Small intestine (tissue), 7 donors: ENCODE data around the gene ITGB5. TPM values are rescaled to one million over a fixed set of nuclear protein-coding genes. Genes with fewer than 3 reads are reported as not detected.

ENCODE experiments used
- DNase-seq, 2 donors: peaks; one replicate each; pipeline versions ENCODE4 v3.0.0 to v3.0.0-alpha.2; 2013
- FAIRE-seq: peaks from 2 replicates; lab custom pipeline; 2012; peaks lifted over from hg19 to GRCh38; lab: Jason Lieb, UNC
- H3K27ac ChIP-seq, 3 donors: one replicate each; pipeline ENCODE4 v1.5.1; 2013; ENCODE audit warnings: low read length in 2 of 3, mild to moderate bottlenecking in 2 of 3, control low read depth in 1 of 3, inconsistent platforms in 1 of 3, low read depth in 1 of 3, moderate library complexity in 1 of 3
- H3K27me3 ChIP-seq, 3 donors: one replicate each; pipeline ENCODE4 v1.6.1; 2013; ENCODE audit warnings: low read length in 3 of 3, inconsistent platforms in 1 of 3; ENCODE audit not compliant: control insufficient read depth in 3 of 3, insufficient read depth in 3 of 3
- H3K36me3 ChIP-seq, 3 donors: one replicate each; pipeline ENCODE4 v1.6.1; 2013; ENCODE audit warnings: low read length in 3 of 3, inconsistent platforms in 1 of 3, low read depth in 1 of 3, mild to moderate bottlenecking in 1 of 3, moderate library complexity in 1 of 3; ENCODE audit not compliant: control insufficient read depth in 3 of 3, insufficient read depth in 2 of 3
- H3K4me1 ChIP-seq, 3 donors: one replicate each; pipeline ENCODE4 v1.6.1; 2013; ENCODE audit warnings: low read length in 2 of 3, inconsistent platforms in 1 of 3, low read depth in 1 of 3, mild to moderate bottlenecking in 1 of 3, moderate library complexity in 1 of 3; ENCODE audit not compliant: control insufficient read depth in 3 of 3, insufficient read depth in 2 of 3
- H3K4me3 ChIP-seq, 3 donors: one replicate each; pipeline ENCODE4 v1.5.1; 2013; ENCODE audit warnings: low read length in 3 of 3, control low read depth in 1 of 3, inconsistent platforms in 1 of 3, low read depth in 1 of 3, mild to moderate bottlenecking in 1 of 3, moderate library complexity in 1 of 3
- H3K9me3 ChIP-seq, 2 donors: one replicate each; pipeline ENCODE4 v1.6.1; 2013; ENCODE audit warnings: low read depth in 1 of 2, low read length in 1 of 2; ENCODE audit not compliant: control insufficient read depth in 2 of 2, insufficient read depth in 1 of 2
- WGBS, 3 donors: extraction: QIAGEN DNeasy Blood & Tissue Kit; methylation state at CpG; one replicate each; pipeline ENCODE4 v1.1.7; 2013; 5-methylcytosine and 5-hydroxymethylcytosine counted together
- polyA plus RNA-seq, 4 donors: library from polyadenylated mRNA; stranded (reverse) in 3 of 4; unstranded in 1 of 4; fragments of 200-250 nt in 3 of 4; fragments of 120-200 nt in 1 of 4; gene quantifications; one replicate each; pipeline versions ENCODE4 v1.2.1 to v1.2.3, GENCODE V29; 2013
- donor health status: healthy with polysubstance abuse.
- donor health status: control.
- donor health status: control.
- donor health status: Bipolar disorder and iron deficiency.
- donor health status: healthy.

The ITGB5 gene
- polyA plus RNA-seq, 4 donors = 9.4 to 74.3 (median 21.9) TPM

DNA sequence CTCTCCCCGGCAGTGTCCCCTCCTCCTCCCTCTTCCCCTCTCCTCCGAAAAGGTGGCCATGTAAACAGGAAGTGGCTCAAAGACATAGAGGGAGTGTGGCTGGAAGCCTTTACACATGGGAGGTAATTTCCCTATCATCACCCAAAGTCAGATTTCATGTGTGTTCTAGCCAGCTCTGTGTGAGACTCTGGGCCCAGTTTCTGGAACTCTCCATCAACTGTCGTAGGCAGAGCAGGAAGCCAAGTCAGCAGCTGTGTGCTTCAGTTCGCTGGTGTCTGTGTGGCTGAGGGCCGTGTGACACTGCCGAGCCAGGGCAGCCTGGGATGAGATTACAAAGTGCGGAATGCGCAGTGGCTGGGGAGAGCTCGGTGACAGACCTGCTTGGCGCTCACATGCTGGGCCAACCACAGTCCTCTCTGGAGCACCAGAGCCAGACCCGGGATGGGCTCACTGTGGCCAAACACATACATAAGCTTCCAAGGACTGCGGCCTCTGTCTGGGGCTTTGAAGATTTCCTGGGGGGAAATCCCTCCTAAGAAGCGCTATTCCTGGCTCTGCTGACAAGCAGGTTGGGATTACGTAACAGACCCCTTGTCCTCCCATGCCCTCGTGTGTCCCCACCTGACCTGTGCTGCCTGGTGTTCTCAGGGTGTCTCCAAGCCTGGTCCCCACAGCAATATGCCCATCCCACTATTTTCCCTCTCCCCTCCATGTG lies 106.2 kb downstream of the ITGB5 start:
- no peak overlapping the region for H3K4me3 ChIP-seq
- peaks cover 0 to 21% (median 6%) of the 10 kb centered on the region in 3 donors for H3K4me1 ChIP-seq
- DNase-seq = peak in 1 of 2 donors; percentile 43
- peaks cover 0 to 72% (median 0%) of the 10 kb centered on the region in 3 donors for H3K36me3 ChIP-seq
- H3K9me3 ChIP-seq = no peaks in the 10 kb centered on the region
- WGBS, 3 donors = 41 to 83% (median 69%) methylated on average over 15 of the region's 15 CpGs
- FAIRE-seq = no peak
- no peaks in the 10 kb centered on the region for H3K27me3 ChIP-seq
- H3K27ac ChIP-seq = peak overlapping the region in 2 of 3 donors; percentile 69 to 92

DNA sequence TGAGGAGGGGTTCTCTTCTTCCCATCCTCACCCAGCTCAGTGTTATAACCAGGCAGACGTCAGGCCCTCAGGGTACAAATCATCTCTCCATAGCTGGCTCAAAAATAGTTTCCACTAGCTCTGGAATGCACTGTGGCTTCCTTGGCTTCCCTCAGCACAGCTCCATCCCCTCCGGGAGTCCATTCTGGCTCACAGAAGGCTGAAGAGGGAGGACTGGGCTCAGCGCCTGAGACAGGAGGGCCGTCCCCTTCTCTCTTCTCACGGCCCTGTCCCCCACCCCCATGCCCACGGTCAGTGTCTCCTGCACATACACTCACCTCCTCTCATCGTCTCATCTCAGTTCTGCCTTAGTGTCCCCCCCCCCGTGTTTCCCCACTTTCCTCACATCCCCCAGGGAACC lies 106.8 kb downstream of the ITGB5 start:
- Histone ChIP-seq H3K27me3 (no peaks in the 10 kb centered on the region), H3K9me3 (no peaks in the 10 kb centered on the region), H3K27ac (peak overlapping the region in 2 of 3 donors; percentile 69 to 92), H3K36me3 (peaks cover 0 to 75% (median 0%) of the 10 kb centered on the region in 3 donors), H3K4me1 (peaks cover 0 to 18% (median 5%) of the 10 kb centered on the region in 3 donors), H3K4me3 (no peak overlapping the region)
- 42 to 82% (median 80%) methylated on average over 8 of the region's 8 CpGs for WGBS, 3 donors
- DNase-seq (peak in 1 of 2 donors; percentile 33), FAIRE-seq (no peak)

DNA sequence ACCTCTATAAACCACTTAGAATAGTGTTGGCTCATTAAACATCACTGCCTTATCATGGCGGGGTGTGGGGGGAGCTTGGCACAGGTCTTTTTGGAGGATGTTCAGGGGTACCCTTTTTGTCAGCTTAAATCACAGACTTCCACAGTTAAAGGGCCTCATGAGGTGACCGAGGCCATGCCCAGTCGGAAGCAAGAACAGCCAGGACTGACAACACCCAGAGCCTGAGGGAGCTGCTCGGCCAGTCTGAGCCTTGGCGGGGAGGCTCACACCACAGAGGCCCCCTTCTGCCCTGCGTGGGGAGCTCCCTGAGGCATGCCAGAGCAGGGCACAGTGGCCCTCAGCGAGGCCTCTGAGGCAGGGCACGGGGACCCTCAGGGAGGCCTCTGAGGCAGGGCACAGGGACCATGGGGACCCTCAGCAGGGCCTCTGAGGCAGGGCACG lies 107.4 kb downstream of the ITGB5 start:
- no peaks in the 10 kb centered on the region for H3K27me3 ChIP-seq
- no peak overlapping the region for H3K4me3 ChIP-seq
- peaks cover 0 to 74% (median 0%) of the 10 kb centered on the region in 3 donors for H3K36me3 ChIP-seq
- DNase-seq (no peak), FAIRE-seq (no peak)
- 79 to 93% (median 85%) methylated on average over 9 of the region's 9 CpGs for WGBS, 3 donors
- H3K4me1 ChIP-seq = peaks cover 0 to 18% (median 5%) of the 10 kb centered on the region in 3 donors
- no peaks in the 10 kb centered on the region for H3K9me3 ChIP-seq
- H3K27ac ChIP-seq = peak overlapping the region; percentile 9 to 92 (median 69)

DNA sequence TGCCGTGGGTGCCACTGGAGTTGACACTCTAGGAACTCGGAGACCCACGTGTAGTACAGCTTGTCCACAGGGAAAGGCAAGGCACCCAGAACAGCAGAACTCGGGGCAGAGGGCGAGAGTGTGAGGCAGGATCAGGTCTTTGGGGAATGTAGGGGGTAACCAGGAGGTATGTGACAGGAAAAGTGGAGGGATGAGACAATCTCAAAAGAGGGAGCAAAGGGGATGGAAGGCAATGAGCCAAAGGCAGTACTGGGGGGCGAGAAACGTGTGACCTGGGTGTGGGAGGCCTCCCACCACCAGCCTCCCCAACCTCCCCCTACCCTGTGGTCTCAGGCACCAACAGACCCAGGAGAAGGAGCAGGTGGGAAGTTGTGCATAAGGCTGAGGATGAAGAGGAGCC lies 108.0 kb downstream of the ITGB5 start:
- WGBS, 3 donors = 84 to 92% (median 88%) methylated on average over 7 of the region's 7 CpGs
- H3K4me3 ChIP-seq = no peak overlapping the region
- no peaks in the 10 kb centered on the region for H3K9me3 ChIP-seq
- FAIRE-seq (no peak), DNase-seq (no peak)
- H3K27ac ChIP-seq = peak overlapping the region in 1 of 3 donors; percentile 92
- H3K27me3 ChIP-seq = no peaks in the 10 kb centered on the region
- peaks cover 0 to 18% (median 5%) of the 10 kb centered on the region in 3 donors for H3K4me1 ChIP-seq
- peaks cover 0 to 77% (median 0%) of the 10 kb centered on the region in 3 donors for H3K36me3 ChIP-seq

GRCh38 chr3:124777762-124778470 lies 109.2 kb downstream of the ITGB5 start:
- H3K27me3 ChIP-seq = no peaks in the 10 kb centered on the region
- no peaks in the 10 kb centered on the region for H3K9me3 ChIP-seq
- no peak overlapping the region for H3K4me3 ChIP-seq
- DNase-seq (no peak), FAIRE-seq (no peak)
- H3K27ac ChIP-seq = no peak overlapping the region
- 77 to 84% (median 81%) methylated on average over 5 of the region's 5 CpGs for WGBS, 3 donors
- H3K4me1 ChIP-seq = peaks cover 0 to 18% (median 5%) of the 10 kb centered on the region in 3 donors
- H3K36me3 ChIP-seq = peaks cover 0 to 82% (median 0%) of the 10 kb centered on the region in 3 donors

GRCh38 chr3:124776856-124777255 lies 110.3 kb downstream of the ITGB5 start:
- no peak overlapping the region for H3K4me3 ChIP-seq
- no peak for DNase-seq
- H3K27me3 ChIP-seq = no peaks in the 10 kb centered on the region
- WGBS, 3 donors = 85 to 94% (median 91%) methylated on average over 5 of the region's 5 CpGs
- no peak for FAIRE-seq
- no peak overlapping the region for H3K27ac ChIP-seq
- H3K36me3 ChIP-seq = peaks cover 0 to 84% (median 0%) of the 10 kb centered on the region in 3 donors
- peaks cover 0 to 17% (median 5%) of the 10 kb centered on the region in 3 donors for H3K4me1 ChIP-seq
- H3K9me3 ChIP-seq = no peaks in the 10 kb centered on the region

DNA sequence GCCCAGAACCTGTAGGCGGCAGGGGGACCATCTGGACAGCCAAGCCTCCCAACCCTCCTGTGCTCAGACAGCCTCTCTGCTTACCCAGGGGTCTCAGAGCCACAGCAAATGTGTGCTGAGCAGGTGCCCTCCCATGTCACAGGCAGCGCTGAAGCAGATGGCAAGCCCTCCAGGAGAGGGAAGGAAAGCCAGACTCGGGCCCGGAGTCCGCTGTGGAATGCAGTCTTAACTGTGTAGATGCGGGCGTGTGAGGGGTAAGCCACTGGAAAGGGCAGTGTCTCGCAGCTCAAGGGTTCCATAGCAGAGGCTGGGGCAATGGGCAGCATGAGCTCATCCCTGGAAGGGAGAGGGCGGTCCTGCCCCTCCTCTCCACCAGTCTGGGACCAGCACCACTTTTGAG lies 111.3 kb downstream of the ITGB5 start:
- Histone ChIP-seq H3K9me3 (no peaks in the 10 kb centered on the region), H3K4me3 (no peak overlapping the region), H3K4me1 (peaks cover 0 to 8% (median under 1%) of the 10 kb centered on the region in 3 donors), H3K27ac (no peak overlapping the region), H3K36me3 (peaks cover 0 to 79% (median 0%) of the 10 kb centered on the region in 3 donors), H3K27me3 (no peaks in the 10 kb centered on the region)
- WGBS, 3 donors = 90 to 94% (median 91%) methylated on average over 8 to 9 of the region's 9 CpGs
- DNase-seq (no peak), FAIRE-seq (no peak)

- Histone ChIP-seq H3K9me3 (no peaks in the 10 kb centered on the region), H3K27ac (no peak overlapping the region), H3K4me3 (no peak overlapping the region), H3K27me3 (no peaks in the 10 kb centered on the region), H3K4me1 (peaks cover 0 to 5% (median 0%) of the 10 kb centered on the region in 3 donors), H3K36me3 (peaks cover 0 to 76% (median 0%) of the 10 kb centered on the region in 3 donors)
- WGBS, 3 donors = 86 to 89% (median 88%) methylated on average over 7 of the region's 7 CpGs
- no peak for DNase-seq
- no peak for FAIRE-seq
Measured at GRCh38 chr3:124774841-124775402, 112.2 kb downstream of the ITGB5 start.
